ENCODE results near the gene MED27. TPM values are rescaled to one million over a fixed set of nuclear protein-coding genes. Genes with fewer than 3 reads are reported as not detected.
A peak's percentile ranks its signal among the peaks of the same experiment; 100 is the strongest.

MED27 gene
- total and polyA plus RNA-seq, 7 donors = 10.7 to 24.4 (median 14.2) TPM

DNA sequence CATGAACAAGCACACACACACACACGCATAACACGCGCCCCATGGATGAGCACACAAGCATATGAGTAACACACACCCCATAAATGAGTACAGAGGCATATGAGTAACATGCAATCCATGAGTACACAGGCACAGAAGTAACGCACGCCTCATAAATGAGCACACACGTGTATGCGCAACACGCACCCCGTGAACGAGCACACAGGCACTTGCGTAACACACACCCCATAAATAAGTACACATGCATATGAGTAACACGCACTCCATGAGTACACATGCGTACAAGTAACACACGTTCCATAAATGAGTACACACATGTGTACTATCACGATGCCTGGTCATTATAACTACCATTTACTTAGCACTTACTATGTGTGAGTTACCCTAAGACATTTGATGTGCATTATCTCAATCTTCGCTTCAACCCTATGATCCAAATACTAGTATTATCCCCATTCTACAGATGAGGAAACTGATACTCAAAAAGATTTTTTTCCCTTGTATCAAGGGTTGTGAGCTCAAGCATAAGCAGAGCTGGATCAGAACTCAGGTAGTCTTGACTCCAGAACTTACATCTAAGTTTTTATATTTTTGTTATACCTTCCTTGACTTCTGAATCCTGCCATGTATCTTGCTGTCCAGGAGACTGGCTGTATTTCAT is 7.7 kb downstream of the MED27 start:
- WGBS, 3 donors = 96 to 97% (median 96%) methylated on average over 16 of the region's 16 CpGs
- Histone ChIP-seq H3K9me3 (no peaks in the 10 kb centered on the region), H3K27me3 (ENCODE audit: insufficient read depth in 3 of 3, low read length in 2 of 3) (no peaks in the 10 kb centered on the region), H3K4me3 (no peak overlapping the region), H3K4me1 (peaks cover 32% of the 10 kb centered on the region), H3K36me3 (ENCODE audit: insufficient read depth in 1 of 2, low read depth in 1 of 2) (peaks cover 2 to 46% of the 10 kb centered on the region in 2 donors), H3K27ac (no peak overlapping the region)
- intact Hi-C loops (cut with DNase I) = no loop called here
- DNase-seq = no peak
- no peak for ATAC-seq
- TF ChIP-seq, protein P1, sequence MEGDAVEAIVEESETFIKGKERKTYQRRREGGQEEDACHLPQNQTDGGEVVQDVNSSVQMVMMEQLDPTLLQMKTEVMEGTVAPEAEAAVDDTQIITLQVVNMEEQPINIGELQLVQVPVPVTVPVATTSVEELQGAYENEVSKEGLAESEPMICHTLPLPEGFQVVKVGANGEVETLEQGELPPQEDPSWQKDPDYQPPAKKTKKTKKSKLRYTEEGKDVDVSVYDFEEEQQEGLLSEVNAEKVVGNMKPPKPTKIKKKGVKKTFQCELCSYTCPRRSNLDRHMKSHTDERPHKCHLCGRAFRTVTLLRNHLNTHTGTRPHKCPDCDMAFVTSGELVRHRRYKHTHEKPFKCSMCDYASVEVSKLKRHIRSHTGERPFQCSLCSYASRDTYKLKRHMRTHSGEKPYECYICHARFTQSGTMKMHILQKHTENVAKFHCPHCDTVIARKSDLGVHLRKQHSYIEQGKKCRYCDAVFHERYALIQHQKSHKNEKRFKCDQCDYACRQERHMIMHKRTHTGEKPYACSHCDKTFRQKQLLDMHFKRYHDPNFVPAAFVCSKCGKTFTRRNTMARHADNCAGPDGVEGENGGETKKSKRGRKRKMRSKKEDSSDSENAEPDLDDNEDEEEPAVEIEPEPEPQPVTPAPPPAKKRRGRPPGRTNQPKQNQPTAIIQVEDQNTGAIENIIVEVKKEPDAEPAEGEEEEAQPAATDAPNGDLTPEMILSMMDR (IDR thresholded peaks at IDR 0.05) = no peak

DNA sequence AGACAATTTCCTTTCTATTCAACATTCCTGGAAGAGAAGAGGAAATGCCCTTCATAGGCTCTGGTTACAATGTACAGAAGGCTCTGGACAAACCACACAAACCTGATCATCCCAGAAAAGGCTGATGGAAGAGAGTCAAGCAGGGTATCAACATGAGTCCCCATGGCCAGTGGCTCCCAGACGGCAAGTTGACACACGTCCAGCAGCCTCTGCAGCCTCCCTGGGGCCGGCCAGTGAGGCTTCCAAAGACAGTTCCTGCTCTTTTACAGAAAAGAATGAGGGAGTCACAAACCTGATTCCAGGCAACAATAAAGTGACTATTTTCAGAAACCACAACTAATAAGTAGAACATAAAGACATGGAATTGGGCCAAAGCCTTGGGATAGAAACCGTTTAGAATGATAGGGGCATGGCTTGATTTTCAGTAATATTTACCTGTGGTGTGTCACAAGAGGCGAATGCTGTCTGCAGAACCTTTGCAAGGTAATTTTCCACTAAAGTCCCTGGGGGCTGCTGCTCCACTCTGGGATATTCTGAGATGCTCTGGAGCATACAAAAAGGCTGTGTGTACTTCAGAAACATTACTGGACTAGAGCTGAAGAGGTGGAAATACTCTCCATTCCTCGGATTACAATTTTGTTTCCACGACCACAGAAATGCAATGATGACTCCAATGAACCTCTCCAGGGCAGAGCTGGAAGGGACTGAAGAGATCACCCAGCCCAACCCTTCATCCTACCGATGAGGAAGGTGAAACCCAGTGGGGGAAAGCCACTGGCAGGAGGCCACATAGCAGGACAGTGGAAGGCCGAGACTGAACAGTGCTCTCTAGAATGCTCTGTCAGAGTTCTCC is 10.4 kb downstream of the MED27 start:
- Histone ChIP-seq H3K27ac (no peak overlapping the region), H3K9me3 (no peaks in the 10 kb centered on the region), H3K27me3 (ENCODE audit: insufficient read depth in 3 of 3, low read length in 2 of 3) (no peaks in the 10 kb centered on the region), H3K4me1 (peaks cover 38% of the 10 kb centered on the region), H3K4me3 (no peak overlapping the region), H3K36me3 (ENCODE audit: insufficient read depth in 1 of 2, low read depth in 1 of 2) (peaks cover 0 to 23% of the 10 kb centered on the region in 2 donors)
- DNase-seq (no peak), ATAC-seq (no peak)
- TF ChIP-seq, protein P1 (IDR thresholded peaks at IDR 0.05) = no peak
- WGBS, 3 donors = 57 to 68% (median 59%) methylated on average over 9 of the region's 9 CpGs
- intact Hi-C loops (cut with DNase I) = loop anchor here in 1 of 2 donors (10.0 kb wide), 1 partner anchor 166 kb away; no protein-coding TSS in a partner anchor

DNA sequence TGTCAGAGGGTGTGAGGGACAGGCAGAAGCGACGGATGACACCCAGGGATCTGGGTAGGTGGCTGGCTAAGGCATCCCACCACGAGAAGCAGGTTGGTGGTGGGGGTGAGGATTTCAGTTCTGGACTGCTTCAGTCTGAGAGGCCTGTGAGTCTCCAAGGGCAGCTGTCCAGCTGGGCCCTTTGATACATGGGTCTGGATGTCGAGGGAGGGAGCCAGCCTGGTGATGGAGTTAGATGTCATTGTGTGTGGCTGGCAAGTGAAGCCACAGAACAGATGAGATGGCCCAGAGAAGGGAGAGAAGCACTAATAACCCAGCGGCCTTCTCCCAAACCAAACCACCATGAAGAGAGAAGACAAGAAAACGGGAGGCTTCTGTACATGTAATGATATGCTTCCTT is 11.1 kb downstream of the MED27 start:
- peaks cover 0 to 23% of the 10 kb centered on the region in 2 donors for H3K36me3 ChIP-seq (ENCODE audit: insufficient read depth in 1 of 2, low read depth in 1 of 2)
- H3K27ac ChIP-seq = no peak overlapping the region
- H3K27me3 ChIP-seq (ENCODE audit: insufficient read depth in 3 of 3, low read length in 2 of 3) = no peaks in the 10 kb centered on the region
- H3K4me3 ChIP-seq = no peak overlapping the region
- no peaks in the 10 kb centered on the region for H3K9me3 ChIP-seq
- intact Hi-C loops (cut with DNase I) = loop anchor here in 1 of 2 donors (10.0 kb wide), 1 partner anchor 166 kb away; no protein-coding TSS in a partner anchor
- 57 to 70% (median 58%) methylated on average over 6 of the region's 6 CpGs for WGBS, 3 donors
- no peak for DNase-seq
- H3K4me1 ChIP-seq = peaks cover 38% of the 10 kb centered on the region
- peak in 3 of 4 donors; percentile 36 to 58 (median 55) for ATAC-seq
- TF ChIP-seq, protein P1 (IDR thresholded peaks at IDR 0.05) = no peak

DNA sequence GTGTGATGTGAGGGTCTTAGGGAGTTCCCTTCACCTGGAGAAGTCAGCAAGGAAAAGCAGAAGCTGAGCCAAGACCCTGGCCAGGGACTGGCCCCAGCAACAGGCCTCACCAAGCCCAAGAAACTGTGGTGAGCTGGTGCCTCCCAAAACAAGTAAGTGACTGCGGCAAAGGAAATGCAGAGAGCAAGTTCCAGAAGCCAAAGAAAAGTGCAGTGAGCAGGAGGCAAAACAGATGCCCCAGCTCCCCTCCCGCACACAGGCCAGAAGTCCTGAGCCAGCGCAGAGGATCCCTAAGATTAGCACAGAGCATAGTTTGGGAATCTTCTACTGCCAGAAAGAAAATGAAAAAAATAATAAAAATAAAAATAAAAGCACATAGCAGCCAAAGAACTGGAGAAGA is 13.2 kb downstream of the MED27 start:
- TF ChIP-seq, protein P1 (IDR thresholded peaks at IDR 0.05) = no peak
- no peaks in the 10 kb centered on the region for H3K27me3 ChIP-seq (ENCODE audit: insufficient read depth in 3 of 3, low read length in 2 of 3)
- WGBS, 3 donors = 79 to 94% (median 81%) methylated on average over 3 of the region's 3 CpGs
- no peak overlapping the region for H3K27ac ChIP-seq
- DNase-seq = no peak
- H3K4me1 ChIP-seq = peaks cover 42% of the 10 kb centered on the region
- no peak overlapping the region for H3K4me3 ChIP-seq
- no peak for ATAC-seq
- no peaks in the 10 kb centered on the region for H3K9me3 ChIP-seq
- peaks cover 0 to 8% of the 10 kb centered on the region in 2 donors for H3K36me3 ChIP-seq (ENCODE audit: insufficient read depth in 1 of 2, low read depth in 1 of 2)
- intact Hi-C loops (cut with DNase I) = loop anchor here in 1 of 2 donors (10.0 kb wide), 1 partner anchor 168 kb away; no protein-coding TSS in a partner anchor

Measured in psoas muscle (tissue), 8 donors.